ES-I3 (cell line): Measurements from ENCODE around the gene EMILIN2.

Source experiments
- H3K36me3 ChIP-seq: 2 replicates; pipeline ENCODE4 v1.6.1; 2013; ENCODE audit warnings: mild to moderate bottlenecking, low read length, control low read depth, moderate library complexity; ENCODE audit not compliant: insufficient read depth
- H3K4me1 ChIP-seq: 2 replicates; pipeline ENCODE4 v1.6.1; 2013; ENCODE audit warnings: mild to moderate bottlenecking, control low read depth, low read length; ENCODE audit not compliant: insufficient read depth
- H3K9ac ChIP-seq: 2 replicates; pipeline ENCODE4 v1.6.1; 2013; ENCODE audit warnings: low read depth, mild to moderate bottlenecking, low read length, moderate library complexity
- H3K9me3 ChIP-seq: 2 replicates; pipeline ENCODE4 v1.6.1; 2013; ENCODE audit warnings: mild to moderate bottlenecking, low read length, moderate library complexity; ENCODE audit not compliant: control insufficient read depth, insufficient read depth

EMILIN2 gene

GRCh38 chr18:2893676-2894075 is 46.9 kb downstream of the EMILIN2 start:
- Histone ChIP-seq H3K9ac (no peak overlapping the region), H3K36me3 (no peaks in the 10 kb centered on the region), H3K4me1 (peaks cover 11% of the 10 kb centered on the region), H3K9me3 (no peaks in the 10 kb centered on the region)

DNA sequence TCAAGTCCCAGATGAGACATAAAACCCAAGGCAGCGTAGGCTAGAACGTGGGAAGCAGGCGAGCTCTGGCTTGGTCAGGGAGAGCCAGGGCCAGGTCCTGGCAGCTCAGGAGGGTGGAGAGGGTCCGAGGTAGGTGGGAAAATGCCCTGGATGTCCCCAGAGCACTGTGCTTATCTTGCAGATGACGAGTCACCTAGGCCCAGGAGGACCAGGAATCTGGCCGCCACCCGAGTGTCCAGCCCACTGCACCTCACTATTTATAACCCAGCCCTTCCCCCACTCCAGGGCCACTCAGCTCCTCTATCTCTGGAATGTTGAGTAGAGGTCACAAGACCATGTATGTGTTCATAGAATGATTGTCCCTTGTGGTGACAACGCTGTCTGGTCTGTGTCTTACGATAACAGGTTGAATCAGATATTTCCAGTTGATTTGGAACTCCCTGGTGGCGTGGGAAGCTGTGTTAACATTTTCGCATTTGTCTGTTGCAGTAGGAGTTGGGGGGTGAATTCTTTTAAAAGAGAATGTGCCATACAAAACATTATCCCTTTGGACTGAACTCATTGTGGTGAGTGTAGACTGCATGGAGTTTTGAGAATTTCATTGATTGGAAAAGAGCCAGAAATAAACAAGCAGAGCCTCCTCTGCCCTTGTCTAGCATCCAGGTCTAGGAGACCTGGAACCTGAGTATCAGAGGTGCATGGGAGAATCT is 47.5 kb downstream of the EMILIN2 start:
- H3K4me1 ChIP-seq, result peaks cover 15% of the 10 kb centered on the region
- H3K9me3 ChIP-seq, result no peaks in the 10 kb centered on the region
- H3K36me3 ChIP-seq, result no peaks in the 10 kb centered on the region
- no peak overlapping the region for H3K9ac ChIP-seq

- Histone ChIP-seq H3K9me3 (no peaks in the 10 kb centered on the region), H3K4me1 (peaks cover 15% of the 10 kb centered on the region), H3K9ac (no peak overlapping the region), H3K36me3 (no peaks in the 10 kb centered on the region)
Observed at GRCh38 chr18:2894841-2895370, 48.1 kb downstream of the EMILIN2 start.

DNA sequence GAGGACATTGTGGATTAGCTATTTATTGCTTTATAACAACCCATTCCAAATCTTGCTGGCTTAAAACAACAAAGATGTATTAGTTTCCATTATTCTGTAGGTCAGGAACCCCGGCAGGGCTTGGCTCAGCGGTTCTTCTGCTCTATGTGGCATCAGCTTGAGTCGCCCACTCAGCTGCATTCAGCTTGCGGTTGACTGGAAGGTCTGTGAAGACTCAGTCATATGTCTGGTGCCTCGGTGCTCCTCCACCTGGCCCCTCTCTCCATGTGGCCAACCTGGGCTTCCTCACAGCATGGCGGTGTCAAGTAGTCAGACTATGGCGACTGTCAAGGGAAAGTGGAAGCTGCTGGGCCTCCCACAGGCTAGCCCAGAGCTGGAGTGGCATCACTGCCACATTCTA is 48.6 kb downstream of the EMILIN2 start:
- Histone ChIP-seq H3K4me1 (peaks cover 15% of the 10 kb centered on the region), H3K9ac (no peak overlapping the region), H3K36me3 (no peaks in the 10 kb centered on the region), H3K9me3 (no peaks in the 10 kb centered on the region)

DNA sequence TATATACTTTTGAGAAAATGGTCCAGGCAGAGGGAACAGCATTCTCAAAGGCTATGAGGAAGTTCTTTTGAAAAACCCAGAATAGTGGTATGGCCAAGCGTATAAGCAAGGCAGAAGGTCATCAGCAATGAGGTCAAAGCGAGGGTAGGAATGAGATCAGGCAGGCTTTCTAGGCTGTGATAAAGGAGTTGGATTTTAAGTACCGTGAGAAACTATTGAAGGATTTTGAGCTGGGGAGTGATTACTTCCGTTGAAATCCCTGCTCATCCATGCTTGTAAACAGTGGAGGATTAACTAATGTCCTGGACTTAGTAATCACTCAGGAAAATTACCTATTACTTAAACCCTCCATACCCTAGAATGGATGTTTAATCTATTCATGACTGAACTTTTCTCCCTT is 50.2 kb downstream of the EMILIN2 start:
- H3K9me3 ChIP-seq, result no peaks in the 10 kb centered on the region
- no peak overlapping the region for H3K9ac ChIP-seq
- H3K36me3 ChIP-seq, result no peaks in the 10 kb centered on the region
- peaks cover 15% of the 10 kb centered on the region for H3K4me1 ChIP-seq

DNA sequence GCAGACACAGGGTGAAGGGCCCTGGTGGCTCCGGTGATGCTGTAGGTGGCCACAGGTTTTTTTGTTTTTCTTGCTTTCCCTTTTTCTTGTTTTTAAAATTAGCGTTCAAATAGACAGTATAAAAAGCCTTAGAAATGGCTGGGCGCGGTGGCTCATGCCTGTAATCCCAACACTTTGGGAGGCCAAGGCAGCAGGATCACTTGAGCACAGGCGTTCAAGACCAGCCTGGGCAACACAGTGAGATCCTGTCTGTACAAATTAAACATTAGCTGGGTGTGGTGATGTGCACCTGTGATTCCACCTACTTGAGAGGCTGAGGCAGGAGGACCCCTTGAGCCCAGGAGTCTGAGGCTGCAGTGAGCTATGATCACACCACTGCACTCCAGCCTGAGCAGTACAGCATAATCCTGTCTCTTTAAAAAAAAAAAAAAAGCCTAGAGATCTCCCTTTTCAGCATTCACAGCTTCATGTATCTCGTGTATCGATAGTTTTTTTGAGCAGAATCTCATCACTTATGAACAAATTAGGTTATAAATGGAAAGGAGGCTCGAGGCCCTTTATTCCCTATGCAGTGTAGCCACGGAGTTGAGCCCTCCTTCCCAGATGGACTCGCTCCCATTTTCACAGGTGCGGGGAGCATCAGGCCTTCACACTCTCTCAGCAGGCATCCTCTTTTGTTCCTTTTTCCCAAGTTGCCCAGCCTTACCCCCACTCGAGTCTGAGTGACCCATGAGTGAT is 50.8 kb downstream of the EMILIN2 start:
- peaks cover 16% of the 10 kb centered on the region for H3K4me1 ChIP-seq
- no peaks in the 10 kb centered on the region for H3K36me3 ChIP-seq
- H3K9ac ChIP-seq, result no peak overlapping the region
- H3K9me3 ChIP-seq, result no peaks in the 10 kb centered on the region

DNA sequence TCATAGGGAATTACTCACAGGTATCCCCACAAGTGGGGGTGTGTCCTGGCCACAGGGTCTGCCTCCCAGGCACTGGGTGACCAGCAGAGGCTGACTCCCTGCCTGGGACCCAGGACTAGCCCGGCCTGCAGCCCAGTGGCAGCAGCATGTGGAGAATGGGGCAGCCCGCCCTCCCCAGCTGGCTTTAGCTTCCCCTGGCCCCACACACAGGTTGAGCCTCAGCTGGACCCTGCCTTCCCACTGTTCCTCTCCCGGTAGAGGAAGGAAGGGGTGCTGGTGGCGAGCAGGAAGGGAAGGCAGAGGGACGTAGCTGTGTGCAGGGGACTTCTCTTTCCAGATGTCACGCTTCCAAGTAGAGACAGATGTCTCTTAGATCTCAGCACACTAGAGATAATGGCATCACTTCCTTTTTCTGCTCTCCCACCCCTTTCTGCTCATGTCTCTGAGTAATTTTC is 51.4 kb downstream of the EMILIN2 start:
- no peaks in the 10 kb centered on the region for H3K9me3 ChIP-seq
- peaks cover 19% of the 10 kb centered on the region for H3K4me1 ChIP-seq
- H3K9ac ChIP-seq, result no peak overlapping the region
- no peaks in the 10 kb centered on the region for H3K36me3 ChIP-seq

GRCh38 chr18:2900684-2901422 is 54.0 kb downstream of the EMILIN2 start:
- no peaks in the 10 kb centered on the region for H3K36me3 ChIP-seq
- no peaks in the 10 kb centered on the region for H3K9me3 ChIP-seq
- peaks cover 19% of the 10 kb centered on the region for H3K4me1 ChIP-seq
- no peak overlapping the region for H3K9ac ChIP-seq

GRCh38 chr18:2901423-2901985 is 54.7 kb downstream of the EMILIN2 start:
- peaks cover 19% of the 10 kb centered on the region for H3K4me1 ChIP-seq
- H3K36me3 ChIP-seq, result no peaks in the 10 kb centered on the region
- no peak overlapping the region for H3K9ac ChIP-seq
- no peaks in the 10 kb centered on the region for H3K9me3 ChIP-seq

DNA sequence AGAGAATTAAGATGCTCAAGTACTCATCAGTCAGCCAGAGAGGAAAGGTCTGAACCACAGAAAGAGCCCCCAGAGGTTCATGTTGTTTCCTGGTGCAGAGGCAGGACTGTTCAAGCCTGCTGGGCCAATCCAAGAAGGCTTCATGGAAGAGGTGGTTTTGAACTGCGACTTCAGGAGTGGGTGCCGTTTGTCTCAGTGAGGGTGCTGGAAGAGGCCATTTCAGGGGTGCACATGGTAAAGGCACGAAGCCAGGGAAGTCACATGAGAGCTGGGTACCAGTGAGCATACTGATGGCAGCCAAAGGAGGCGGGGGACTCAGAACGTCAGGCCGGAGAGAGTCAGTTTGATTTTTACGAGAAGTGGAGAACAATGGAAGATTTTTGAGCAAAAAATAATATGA is 55.5 kb downstream of the EMILIN2 start:
- no peaks in the 10 kb centered on the region for H3K9me3 ChIP-seq
- no peaks in the 10 kb centered on the region for H3K36me3 ChIP-seq
- no peak overlapping the region for H3K9ac ChIP-seq

DNA sequence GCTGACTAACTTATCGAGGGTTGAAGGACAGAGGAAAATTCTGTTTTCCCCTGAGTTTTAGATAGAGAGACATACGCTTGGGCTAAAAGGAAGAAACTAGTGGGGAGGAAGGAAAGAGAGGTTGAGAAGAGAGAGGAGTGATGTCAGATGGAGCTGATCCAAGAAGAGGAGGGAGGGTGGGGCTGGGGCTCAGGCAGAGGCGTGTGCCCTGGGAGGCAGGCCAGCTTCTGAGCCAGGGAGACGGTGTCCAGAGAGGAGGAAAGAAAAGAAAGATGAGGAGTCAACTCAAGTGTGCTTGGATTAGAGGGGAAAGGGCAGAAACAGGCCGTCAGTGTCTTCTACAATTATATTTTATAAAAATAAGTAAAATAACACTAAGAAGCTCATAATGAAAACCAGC is 56.2 kb downstream of the EMILIN2 start:
- peaks cover 15% of the 10 kb centered on the region for H3K4me1 ChIP-seq
- no peak overlapping the region for H3K9ac ChIP-seq
- H3K9me3 ChIP-seq, result no peaks in the 10 kb centered on the region
- no peaks in the 10 kb centered on the region for H3K36me3 ChIP-seq

More for the DNA sequence above, 55.5 kb downstream of the EMILIN2 start:
- peaks cover 19% of the 10 kb centered on the region for H3K4me1 ChIP-seq

GRCh38 chr18:2905854-2906703 is 59.3 kb downstream of the EMILIN2 start:
- peak overlapping the region; percentile 96 for H3K9ac ChIP-seq
- 0 out of 2 replicates have a peak, but pooled peaks cover 4% of the 10 kb centered on the region for H3K4me1 ChIP-seq
- peaks cover 1% of the 10 kb centered on the region; the same call in 1 of the 2 replicates for H3K36me3 ChIP-seq

DNA sequence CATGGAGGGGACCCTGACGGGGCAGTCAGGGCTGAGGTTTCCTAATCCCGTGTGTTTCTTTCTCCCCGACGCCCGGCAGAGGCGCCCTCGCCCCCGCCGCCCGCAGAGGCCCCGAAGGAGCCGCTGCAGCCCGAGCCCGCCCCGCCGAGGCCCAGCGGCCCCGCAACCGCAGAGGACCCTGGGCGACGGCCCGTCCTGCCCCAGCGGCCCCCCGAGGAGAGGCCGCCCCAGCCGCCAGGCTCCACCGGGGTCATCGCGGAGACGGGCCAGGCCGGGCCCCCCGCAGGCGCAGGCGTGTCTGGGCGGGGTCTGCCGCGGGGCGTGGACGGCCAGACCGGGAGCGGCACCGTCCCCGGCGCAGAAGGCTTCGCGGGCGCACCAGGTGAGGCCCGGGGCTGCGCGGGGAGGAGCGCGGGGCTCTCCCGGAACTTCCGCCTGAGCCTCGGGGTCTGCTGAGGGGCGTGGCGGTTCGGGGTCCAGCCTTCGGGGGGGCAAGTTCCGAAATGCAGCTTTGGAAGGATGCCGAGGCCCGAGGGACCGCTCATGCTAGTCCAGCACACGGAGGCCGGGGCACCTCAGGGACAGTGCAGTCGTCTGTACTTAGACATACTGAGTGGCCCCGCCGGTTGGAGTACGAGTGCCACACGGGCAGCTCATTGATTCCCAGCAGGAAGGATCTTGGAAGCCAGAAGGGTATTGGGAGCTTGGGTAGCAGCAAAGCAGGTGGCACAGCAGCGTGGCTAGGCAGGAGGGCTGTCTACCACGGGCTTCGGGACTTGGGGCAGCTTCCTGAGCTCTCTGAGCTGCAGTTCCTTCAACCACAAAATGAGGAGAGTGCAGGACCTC is 60.1 kb downstream of the EMILIN2 start:
- Histone ChIP-seq H3K9ac (peak overlapping the region; percentile 96), H3K4me1 (0 out of 2 replicates have a peak, but pooled peaks cover 4% of the 10 kb centered on the region), H3K36me3 (peaks cover 7% of the 10 kb centered on the region; the same call in 1 of the 2 replicates), H3K9me3 (no peaks in the 10 kb centered on the region)

More at GRCh38 chr18:2905854-2906703, 59.3 kb downstream of the EMILIN2 start:
- no peaks in the 10 kb centered on the region for H3K9me3 ChIP-seq
